Endothelial cell of umbilical vein (primary cell): Measurements from ENCODE around the gene SPA17.

Experiments
- EZH2 ChIP-seq: IDR thresholded peaks from 2 replicates; pipeline ENCODE4 v1.6.1; 2012; ENCODE audit warnings: borderline replicate concordance, low read depth, mild to moderate bottlenecking, moderate library complexity, low read length, inconsistent platforms; ENCODE audit not compliant: severe bottlenecking
- POLR2A ChIP-seq: IDR thresholded peaks from 2 replicates; pipeline ENCODE4 v1.6.1; 2012; ENCODE audit warnings: low read depth, mild to moderate bottlenecking, control low read depth, low read length
- TF ChIP-seq, protein P1 (sequence below), 2 donors: IDR thresholded peaks; 1 replicate in 1 of 2; 2 replicates in 1 of 2; pipeline ENCODE4 v1.5.1; 2011; ENCODE audit warnings: low read length in 2 of 2, mild to moderate bottlenecking in 2 of 2, moderate library complexity in 2 of 2, control low read depth in 1 of 2, inconsistent platforms in 1 of 2, low read depth in 1 of 2; ENCODE audit not compliant: insufficient read depth in 1 of 2; ENCODE audit errors: extremely low read depth in 1 of 2

DNA sequence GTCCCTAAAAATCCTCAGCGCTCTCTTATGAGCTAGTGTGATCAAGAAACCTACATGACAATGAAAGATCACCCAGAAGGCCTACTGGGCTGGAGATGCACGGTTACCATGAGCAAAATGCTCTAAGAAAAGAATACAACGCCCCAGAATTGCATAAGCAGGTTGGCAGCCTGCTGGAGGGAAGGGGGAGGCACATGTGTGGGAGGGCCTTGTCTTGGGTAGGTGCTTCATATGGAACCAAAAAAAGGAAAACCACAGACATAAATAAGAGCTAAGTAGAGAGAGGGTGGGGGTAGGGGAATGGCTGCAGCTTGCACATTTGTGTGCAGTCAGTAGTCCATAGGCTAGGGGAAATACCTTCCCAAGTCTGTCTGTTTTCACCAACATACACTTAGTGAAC is 3.0 kb upstream of the SPA17 start:
- TF ChIP-seq, protein P1, sequence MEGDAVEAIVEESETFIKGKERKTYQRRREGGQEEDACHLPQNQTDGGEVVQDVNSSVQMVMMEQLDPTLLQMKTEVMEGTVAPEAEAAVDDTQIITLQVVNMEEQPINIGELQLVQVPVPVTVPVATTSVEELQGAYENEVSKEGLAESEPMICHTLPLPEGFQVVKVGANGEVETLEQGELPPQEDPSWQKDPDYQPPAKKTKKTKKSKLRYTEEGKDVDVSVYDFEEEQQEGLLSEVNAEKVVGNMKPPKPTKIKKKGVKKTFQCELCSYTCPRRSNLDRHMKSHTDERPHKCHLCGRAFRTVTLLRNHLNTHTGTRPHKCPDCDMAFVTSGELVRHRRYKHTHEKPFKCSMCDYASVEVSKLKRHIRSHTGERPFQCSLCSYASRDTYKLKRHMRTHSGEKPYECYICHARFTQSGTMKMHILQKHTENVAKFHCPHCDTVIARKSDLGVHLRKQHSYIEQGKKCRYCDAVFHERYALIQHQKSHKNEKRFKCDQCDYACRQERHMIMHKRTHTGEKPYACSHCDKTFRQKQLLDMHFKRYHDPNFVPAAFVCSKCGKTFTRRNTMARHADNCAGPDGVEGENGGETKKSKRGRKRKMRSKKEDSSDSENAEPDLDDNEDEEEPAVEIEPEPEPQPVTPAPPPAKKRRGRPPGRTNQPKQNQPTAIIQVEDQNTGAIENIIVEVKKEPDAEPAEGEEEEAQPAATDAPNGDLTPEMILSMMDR (IDR thresholded peaks at IDR 0.05; ENCODE audit: extremely low read depth in 1 of 2, insufficient read depth in 1 of 2, low read depth in 1 of 2, low read length in 2 of 2): no peak
- TF ChIP-seq POLR2A (no peak), EZH2 (no peak)
